C4-2B (cell line): ENCODE data around the gene GSG1.

Experiments used
- H3K27ac ChIP-seq: fragments of 450-650 bp; 2 replicates; pipeline ENCODE4 v1.5.1; 2017
- CTCF ChIP-seq: fragments of 450-650 bp; conservative IDR thresholded peaks from 2 replicates; pipeline ENCODE4 v1.5.1; 2017; ENCODE audit warnings: mild to moderate bottlenecking
- ZFX ChIP-seq: fragments of 450-650 bp; IDR thresholded peaks from 2 replicates; pipeline ENCODE4 v1.6.1; 2017

The GSG1 gene

DNA sequence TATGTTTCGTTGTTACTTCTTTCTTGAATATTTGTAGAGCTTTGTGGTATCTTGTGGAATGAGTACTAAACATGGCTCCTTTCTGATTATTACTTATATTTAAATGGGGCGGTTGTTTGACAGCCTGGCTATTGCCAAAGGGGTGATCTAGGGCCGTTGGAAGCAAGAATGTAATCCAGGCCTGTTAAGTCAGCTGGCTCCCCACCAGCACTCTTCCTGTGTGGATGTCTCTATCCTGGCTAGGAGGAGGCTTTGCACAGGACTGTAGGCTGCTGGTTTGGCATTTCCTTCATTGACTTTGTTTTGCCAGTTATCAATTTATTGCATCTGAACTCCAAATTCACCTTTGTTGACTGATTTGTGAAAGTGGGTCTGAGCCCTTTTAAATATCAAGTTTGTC lies 53.7 kb downstream of the GSG1 start:
- H3K27ac ChIP-seq: peak overlapping the region; percentile 10; the same call in 1 of the 2 replicates
- no peak for TF ChIP-seq ZFX
- no peak for TF ChIP-seq CTCF

DNA sequence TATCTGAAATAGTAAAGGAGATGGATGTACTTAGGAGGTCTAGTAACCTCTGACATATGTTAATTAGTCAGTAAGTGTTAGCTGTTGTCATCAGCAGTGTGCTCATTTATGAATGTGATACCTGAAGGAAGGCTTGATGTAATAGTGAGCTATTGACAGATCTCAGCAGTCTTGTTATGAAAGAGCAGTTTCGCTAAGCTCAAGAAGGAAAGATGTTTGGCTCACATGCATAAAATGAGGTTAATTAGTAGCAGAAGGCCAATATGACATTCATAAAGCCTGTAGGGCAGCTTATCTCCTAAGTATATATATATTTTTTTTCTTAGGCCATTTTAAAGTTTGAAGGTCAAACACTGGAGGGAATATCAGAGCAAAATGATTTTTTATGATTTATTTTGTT lies 56.5 kb downstream of the GSG1 start:
- H3K27ac ChIP-seq: peak overlapping the region; percentile 36; the same call in 1 of the 2 replicates
- TF ChIP-seq ZFX (no peak), CTCF (no peak)

DNA sequence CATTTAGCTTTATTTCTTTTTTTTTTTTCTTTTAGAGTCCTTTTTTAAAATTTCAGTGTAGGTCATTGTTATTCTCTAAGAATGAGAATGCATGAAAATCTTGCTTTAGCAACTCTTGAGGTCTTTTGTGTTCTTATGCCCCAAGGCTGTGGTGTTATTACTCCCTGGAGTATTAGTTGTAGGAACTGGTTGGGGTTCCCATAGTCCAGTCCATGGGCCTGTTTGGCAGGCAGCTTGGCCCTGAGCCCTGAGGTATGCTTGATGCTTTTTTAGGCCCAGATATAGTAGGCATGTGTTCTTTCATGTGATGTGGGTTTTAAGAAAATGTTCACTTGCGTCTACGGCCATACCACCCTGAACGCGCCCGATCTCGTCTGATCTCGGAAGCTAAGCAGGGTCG lies 57.7 kb downstream of the GSG1 start:
- TF ChIP-seq ZFX: no peak
- no peak for TF ChIP-seq CTCF
- H3K27ac ChIP-seq: no peak overlapping the region

GRCh38 chr12:13044906-13045299 lies 58.6 kb downstream of the GSG1 start:
- H3K27ac ChIP-seq: peak overlapping the region; percentile 72
- TF ChIP-seq ZFX: no peak
- no peak for TF ChIP-seq CTCF

GRCh38 chr12:13044002-13044905 lies 59.2 kb downstream of the GSG1 start, which contains the start of gene FAM234B:
FAM234B (plus strand) TSS chr12:13044381; CDS start chr12:13044404, 23 bp downstream.
- H3K27ac ChIP-seq: peak within 1 kb of the TSS; percentile 72
- TF ChIP-seq CTCF: peak; percentile 29
- no peak for TF ChIP-seq ZFX

- TF ChIP-seq ZFX (no peak), CTCF (no peak)
- no peak overlapping the region for H3K27ac ChIP-seq
Observed at GRCh38 chr12:13042666-13043230, 60.7 kb downstream of the GSG1 start.

- TF ChIP-seq CTCF (no peak), ZFX (no peak)
- no peak overlapping the region for H3K27ac ChIP-seq
Observed at GRCh38 chr12:13041224-13041623, 62.2 kb downstream of the GSG1 start.
